Nephron (organoid): ENCODE results near the gene TXNRD3.

Experiments
- H3K27ac Mint-ChIP-seq, 3 experiments: 2 replicates each; pipeline ENCODE4 v1.8.0; 2020; ENCODE audit warnings: mixed read lengths in 3 of 3, mild to moderate bottlenecking in 2 of 3, moderate library complexity in 1 of 3
- H3K27me3 Mint-ChIP-seq: 2 replicates; pipeline ENCODE4 v1.8.0; 2021; ENCODE audit warnings: low read depth, mild to moderate bottlenecking, moderate library complexity, mixed read lengths
- H3K36me3 Mint-ChIP-seq: 2 replicates; pipeline ENCODE4 v1.8.0; 2020; ENCODE audit warnings: low read depth, mixed read lengths
- H3K4me1 Mint-ChIP-seq: 2 replicates; pipeline ENCODE4 v1.8.0; 2020; ENCODE audit warnings: mixed read lengths
- H3K4me3 Mint-ChIP-seq, 3 experiments: 2 replicates each; pipeline ENCODE4 v1.8.0; 2020; ENCODE audit warnings: mild to moderate bottlenecking in 3 of 3, mixed read lengths in 3 of 3, moderate library complexity in 2 of 3
- H3K9me3 Mint-ChIP-seq: 2 replicates; pipeline ENCODE4 v1.8.0; 2020; ENCODE audit warnings: mixed read lengths
- TF ChIP-seq, protein P1 (sequence below), 3 experiments: fragments of 200-600 bp; sonication (generic); IDR thresholded peaks; one replicate each; pipeline ENCODE4 v1.5.0; 2021; ENCODE audit warnings: antibody characterized with exemption in 3 of 3; ENCODE audit not compliant: unreplicated experiment in 3 of 3

The TXNRD3 gene

DNA sequence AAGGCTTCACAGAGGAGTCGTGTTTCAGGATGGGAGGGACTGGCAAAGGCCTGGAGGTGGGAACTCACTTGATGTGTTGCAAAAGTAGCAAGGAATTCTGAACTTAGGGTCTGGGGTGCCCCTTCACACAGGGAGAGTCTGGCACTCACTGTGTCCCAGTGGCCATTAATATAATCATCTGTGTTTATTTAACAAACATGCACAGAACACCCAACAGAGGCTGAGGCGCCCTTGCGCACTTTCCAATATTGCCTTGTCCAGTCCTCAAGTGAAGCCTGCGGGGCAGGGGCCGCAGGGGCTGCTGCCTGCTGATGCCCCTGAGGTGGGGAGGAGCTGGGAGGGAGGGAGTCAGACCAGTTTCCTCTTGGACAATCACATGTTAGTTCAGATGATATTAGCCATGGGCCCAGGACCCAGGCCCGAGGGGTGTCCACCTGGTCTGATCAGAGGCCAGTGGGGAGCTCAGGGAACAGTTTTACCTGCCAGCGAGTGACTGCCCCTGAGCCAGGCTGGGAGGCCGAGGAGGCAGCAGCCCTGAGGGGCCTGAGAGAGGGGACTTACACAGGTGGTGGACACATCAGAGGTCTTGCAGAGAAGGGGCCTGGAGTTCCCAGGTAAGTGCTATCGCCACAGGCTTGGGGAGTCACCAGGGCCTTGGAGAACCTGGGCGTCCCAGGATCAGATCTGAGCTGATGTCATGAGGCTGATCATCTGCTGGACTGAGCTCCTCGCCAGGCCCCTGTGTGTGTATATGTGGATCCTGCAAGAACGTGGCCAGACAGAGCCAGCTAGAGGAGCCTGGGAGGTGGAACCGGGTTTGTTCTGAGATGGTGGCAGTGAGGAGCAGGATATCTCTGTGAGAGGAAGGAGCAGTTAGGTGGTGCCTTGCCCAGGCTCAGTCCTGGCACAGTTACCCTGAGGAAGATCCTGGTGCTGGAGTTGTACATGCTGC is 13.8 kb upstream of the TXNRD3 start:
- H3K27ac Mint-ChIP-seq, result no peak overlapping the region

DNA sequence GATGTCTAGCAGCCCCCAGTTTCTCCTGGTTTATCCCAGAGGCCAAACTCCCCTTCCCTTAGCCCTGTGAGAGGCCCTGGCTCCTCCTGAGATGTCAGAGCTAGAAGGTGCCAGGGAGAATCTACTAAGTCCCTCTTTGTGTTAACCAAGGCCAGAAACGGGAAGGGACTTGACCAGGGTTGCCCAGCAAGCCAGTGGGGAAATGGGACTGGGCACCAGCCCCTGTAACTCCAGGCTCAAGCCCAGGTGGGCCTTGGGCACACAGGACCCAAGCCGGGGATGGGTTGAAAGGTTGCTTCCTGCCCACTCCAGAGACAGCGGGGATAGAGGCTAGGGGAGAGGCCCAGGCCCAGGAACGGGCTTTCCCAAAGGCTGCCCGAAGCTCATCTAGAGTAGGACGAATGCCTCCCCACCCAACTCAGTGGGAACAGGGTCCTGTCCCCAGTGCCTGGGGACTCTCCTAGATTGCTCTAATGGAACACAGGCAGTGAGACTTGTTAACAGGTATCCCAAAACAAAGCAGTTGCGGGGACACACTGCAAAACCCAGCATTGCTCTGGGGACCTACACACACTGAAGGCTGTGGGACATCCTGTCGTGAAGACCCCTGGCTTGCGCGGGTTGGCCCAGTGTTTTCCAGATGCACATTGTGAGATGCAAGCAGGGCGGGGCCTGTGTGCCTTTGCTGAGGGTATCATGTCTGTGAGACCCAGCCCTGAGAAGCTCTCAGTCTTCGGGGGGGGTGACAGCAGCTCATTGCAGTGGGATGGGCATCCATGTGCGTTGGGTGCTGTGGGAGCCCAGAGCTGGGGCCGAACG is 12.9 kb upstream of the TXNRD3 start:
- Mint-ChIP-seq H3K4me1 (no peaks in the 10 kb centered on the region), H3K4me3 (no peak overlapping the region), H3K9me3 (no peaks in the 10 kb centered on the region), H3K27me3 (peaks cover 33% of the 10 kb centered on the region), H3K27ac (no peak overlapping the region), H3K36me3 (no peaks in the 10 kb centered on the region)
- TF ChIP-seq, protein P1, sequence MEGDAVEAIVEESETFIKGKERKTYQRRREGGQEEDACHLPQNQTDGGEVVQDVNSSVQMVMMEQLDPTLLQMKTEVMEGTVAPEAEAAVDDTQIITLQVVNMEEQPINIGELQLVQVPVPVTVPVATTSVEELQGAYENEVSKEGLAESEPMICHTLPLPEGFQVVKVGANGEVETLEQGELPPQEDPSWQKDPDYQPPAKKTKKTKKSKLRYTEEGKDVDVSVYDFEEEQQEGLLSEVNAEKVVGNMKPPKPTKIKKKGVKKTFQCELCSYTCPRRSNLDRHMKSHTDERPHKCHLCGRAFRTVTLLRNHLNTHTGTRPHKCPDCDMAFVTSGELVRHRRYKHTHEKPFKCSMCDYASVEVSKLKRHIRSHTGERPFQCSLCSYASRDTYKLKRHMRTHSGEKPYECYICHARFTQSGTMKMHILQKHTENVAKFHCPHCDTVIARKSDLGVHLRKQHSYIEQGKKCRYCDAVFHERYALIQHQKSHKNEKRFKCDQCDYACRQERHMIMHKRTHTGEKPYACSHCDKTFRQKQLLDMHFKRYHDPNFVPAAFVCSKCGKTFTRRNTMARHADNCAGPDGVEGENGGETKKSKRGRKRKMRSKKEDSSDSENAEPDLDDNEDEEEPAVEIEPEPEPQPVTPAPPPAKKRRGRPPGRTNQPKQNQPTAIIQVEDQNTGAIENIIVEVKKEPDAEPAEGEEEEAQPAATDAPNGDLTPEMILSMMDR (IDR thresholded peaks at IDR 0.05; ENCODE audit: unreplicated experiment in 3 of 3), result no peak

More for the DNA sequence above, 13.8 kb upstream of the TXNRD3 start:
- H3K9me3 Mint-ChIP-seq, result no peaks in the 10 kb centered on the region
- no peaks in the 10 kb centered on the region for H3K36me3 Mint-ChIP-seq
- H3K27me3 Mint-ChIP-seq, result peaks cover 27% of the 10 kb centered on the region
- H3K4me3 Mint-ChIP-seq, result no peak overlapping the region
- H3K4me1 Mint-ChIP-seq, result no peaks in the 10 kb centered on the region
- TF ChIP-seq, protein P1 (IDR thresholded peaks at IDR 0.05; ENCODE audit: unreplicated experiment in 3 of 3), result no peak

DNA sequence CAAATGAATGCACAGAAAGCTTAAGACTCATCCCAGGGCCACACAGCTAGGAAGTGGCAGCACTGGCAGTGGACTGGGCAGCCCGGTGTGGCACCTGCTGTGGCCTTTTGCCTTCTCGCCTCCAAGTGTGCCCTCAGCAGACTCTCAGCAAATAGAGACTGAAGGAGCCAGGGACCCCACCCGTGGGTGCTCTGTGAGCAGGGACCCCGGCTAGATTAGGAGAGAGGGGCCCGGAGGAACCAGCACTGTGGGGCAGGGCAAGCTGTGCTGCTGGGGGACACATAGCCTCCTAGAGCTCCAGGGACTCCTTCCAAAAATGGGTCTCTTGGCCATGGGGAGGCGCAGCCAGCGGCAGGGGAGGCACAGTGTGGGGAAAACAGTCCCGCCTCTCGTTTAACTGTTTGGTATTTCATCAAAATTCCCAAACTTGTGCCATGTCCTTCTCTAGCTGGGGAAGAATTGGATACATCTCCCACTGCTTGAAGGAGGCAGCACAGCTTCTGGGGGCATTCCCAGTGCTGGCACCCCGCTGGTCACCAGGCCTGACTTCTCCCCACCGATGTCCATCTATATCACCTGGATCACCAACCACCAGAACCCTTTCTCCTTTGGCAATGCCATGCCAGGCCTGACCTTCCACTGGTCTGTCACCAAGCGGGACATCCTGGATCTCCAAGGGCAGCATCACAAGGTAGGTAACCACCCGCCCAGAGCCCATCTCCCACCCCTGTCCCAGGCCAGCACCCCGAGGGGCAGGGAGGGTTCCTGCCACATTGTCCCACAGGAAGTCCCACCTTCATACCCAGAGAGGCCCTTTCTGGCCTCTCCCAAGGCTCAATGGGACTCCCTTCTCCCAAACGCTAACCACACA is 12.0 kb upstream of the TXNRD3 start:
- TF ChIP-seq, protein P1 (IDR thresholded peaks at IDR 0.05; ENCODE audit: unreplicated experiment in 3 of 3), result no peak
- Mint-ChIP-seq H3K27ac (no peak overlapping the region), H3K27me3 (peaks cover 42% of the 10 kb centered on the region), H3K36me3 (no peaks in the 10 kb centered on the region), H3K9me3 (no peaks in the 10 kb centered on the region), H3K4me1 (no peaks in the 10 kb centered on the region), H3K4me3 (no peak overlapping the region)

DNA sequence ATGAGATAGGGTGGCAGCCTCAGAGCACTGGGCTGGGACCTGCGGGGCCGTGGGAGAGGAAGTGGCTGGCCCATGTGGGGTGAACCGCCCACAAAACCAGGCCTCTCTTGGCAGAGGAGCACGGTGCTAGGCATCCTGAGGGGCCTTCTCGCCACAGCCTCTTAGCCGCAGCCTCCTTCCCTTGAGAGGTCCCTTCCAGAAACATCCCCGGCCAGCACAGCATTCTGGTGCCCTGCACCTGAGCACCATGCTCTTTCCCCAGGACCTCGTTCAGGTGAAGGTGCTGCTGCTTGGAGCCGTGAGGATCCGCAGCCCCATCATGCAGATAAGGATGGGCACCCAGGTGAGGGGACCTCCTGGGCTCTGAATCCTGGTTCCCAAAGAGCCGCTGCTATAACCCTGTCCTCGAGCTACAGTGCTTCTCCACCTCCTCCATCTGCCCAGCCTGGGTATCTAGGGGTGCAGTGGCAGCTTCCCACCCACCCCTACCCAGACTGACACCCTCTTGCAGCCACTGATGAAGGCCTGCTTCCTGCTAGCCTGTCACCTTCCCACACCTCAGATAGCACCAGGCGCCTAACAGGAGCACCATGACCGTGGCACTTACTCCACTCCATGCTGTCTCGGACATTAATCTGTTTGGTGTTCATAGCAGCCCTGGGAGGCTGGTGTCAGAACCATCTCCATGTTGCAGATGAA is 11.2 kb upstream of the TXNRD3 start:
- peaks cover 47% of the 10 kb centered on the region for H3K27me3 Mint-ChIP-seq
- no peak overlapping the region for H3K4me3 Mint-ChIP-seq
- H3K36me3 Mint-ChIP-seq, result no peaks in the 10 kb centered on the region
- TF ChIP-seq, protein P1 (IDR thresholded peaks at IDR 0.05; ENCODE audit: unreplicated experiment in 3 of 3), result no peak
- no peak overlapping the region for H3K27ac Mint-ChIP-seq
- H3K4me1 Mint-ChIP-seq, result no peaks in the 10 kb centered on the region
- no peaks in the 10 kb centered on the region for H3K9me3 Mint-ChIP-seq
